Astrocyte of the cerebellum (primary cell): Measurements from ENCODE around the gene ARHGEF4.
A peak's percentile ranks its signal among the peaks of the same experiment; 100 is the strongest.

ENCODE experiments used
- DNase-seq: peaks from one replicate; pipeline ENCODE4 v3.0.0-alpha.2; 2011; ENCODE audit warnings: low read depth
- H3K4me3 ChIP-seq: 2 replicates; pipeline ENCODE4 v1.5.1; 2011; ENCODE audit warnings: mild to moderate bottlenecking, low read depth, low read length, moderate library complexity
- in situ Hi-C: cut with HindIII; loops from 2 replicates; pipeline ENCODE4 v1.10.0; 2017; ENCODE audit warnings: low sequenced_read_pairs
- TF ChIP-seq, protein P1 (sequence below): IDR thresholded peaks from 2 replicates; pipeline ENCODE4 v1.5.1; 2012; ENCODE audit warnings: low read length, low read depth, moderate library complexity, mild to moderate bottlenecking; ENCODE audit errors: missing control alignments

Gene ARHGEF4

DNA sequence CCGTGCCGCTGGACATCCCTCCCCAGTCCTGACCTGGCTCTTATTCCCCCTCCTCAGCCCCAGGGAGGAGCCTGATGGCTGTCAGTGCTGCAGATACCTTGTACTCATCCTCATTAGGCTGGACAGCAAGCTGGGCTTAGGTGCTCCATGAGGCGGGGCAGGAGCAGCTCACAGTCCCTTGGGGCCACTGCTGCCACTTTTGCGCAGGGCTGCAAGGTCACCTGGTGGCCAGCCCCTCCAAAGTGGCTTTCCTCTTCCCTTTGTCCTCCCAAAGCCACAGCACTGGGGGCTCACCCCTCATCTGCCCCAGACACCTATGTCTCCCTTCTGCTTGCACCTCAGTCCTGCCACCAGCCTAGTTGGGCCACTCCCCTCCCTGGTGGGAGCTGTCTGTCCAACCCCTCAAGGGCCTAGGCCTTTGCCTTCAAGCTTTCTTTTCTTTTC lies 195.7 kb downstream of the ARHGEF4 start:
- H3K4me3 ChIP-seq = no peak overlapping the region
- no peak for DNase-seq
- in situ Hi-C loops = no loop called here
- TF ChIP-seq, protein P1, sequence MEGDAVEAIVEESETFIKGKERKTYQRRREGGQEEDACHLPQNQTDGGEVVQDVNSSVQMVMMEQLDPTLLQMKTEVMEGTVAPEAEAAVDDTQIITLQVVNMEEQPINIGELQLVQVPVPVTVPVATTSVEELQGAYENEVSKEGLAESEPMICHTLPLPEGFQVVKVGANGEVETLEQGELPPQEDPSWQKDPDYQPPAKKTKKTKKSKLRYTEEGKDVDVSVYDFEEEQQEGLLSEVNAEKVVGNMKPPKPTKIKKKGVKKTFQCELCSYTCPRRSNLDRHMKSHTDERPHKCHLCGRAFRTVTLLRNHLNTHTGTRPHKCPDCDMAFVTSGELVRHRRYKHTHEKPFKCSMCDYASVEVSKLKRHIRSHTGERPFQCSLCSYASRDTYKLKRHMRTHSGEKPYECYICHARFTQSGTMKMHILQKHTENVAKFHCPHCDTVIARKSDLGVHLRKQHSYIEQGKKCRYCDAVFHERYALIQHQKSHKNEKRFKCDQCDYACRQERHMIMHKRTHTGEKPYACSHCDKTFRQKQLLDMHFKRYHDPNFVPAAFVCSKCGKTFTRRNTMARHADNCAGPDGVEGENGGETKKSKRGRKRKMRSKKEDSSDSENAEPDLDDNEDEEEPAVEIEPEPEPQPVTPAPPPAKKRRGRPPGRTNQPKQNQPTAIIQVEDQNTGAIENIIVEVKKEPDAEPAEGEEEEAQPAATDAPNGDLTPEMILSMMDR = no peak

DNA sequence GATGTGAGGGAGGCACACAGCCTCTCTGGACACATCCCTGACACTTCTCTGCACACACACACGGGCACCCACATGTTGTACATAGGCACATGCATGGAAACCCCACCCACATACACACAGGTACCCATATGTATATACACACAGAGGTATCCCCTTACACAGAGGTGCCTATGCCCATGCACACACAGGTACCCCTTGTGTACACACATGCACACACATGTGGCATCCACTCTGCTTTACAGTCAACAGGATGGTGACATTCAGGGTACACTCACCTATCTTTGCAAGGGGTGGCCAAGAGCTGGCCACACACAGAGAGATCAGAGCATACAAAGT lies 197.0 kb downstream of the ARHGEF4 start:
- in situ Hi-C loops = no loop called here
- no peak for DNase-seq
- TF ChIP-seq, protein P1 = no peak
- no peak overlapping the region for H3K4me3 ChIP-seq

DNA sequence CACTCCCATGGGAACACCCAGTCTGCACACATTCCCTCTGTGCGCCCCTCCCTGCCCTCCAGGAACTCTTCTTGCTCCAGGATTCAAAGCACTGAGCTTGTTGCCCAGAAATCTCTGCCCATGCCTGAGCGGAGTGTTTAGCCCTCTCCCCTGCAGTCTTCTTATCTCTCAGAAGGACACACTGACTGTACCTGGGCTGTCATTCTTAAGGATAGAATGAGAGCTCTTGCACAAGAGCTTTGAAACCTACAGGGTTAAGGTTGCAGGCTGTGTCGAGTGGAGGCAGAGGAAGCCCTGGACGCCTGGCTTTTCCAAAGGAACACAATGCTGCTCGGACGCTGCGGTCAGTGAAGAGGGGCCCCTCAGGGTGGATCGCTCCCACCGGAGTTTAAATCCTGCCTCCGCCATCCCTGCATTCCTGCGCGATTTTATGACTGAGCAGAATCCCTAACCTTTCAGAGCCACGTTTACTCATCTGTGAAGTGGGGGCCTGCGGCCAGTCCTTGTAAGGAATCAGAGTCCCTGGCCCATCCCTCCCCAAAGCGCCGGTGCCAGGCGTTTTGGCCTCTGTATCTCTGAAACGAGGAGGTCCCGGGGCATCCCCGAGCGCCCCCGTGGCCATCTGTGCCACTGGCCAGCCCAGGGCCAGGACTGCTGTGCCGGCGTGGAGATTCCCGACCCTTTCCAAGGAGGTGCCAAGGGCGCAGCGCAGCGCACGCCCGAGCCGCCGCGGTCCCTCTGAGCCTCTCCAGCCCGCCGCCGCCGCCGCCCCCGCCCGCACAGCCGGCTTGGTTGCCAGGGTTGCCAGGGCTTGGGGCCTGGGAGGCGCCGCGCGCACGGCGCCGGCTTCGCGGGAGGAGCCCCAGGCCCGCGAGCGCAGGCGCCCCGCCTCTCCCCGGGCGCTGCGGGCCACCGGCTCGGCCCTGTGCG lies 197.7 kb downstream of the ARHGEF4 start:
- TF ChIP-seq, protein P1 = no peak
- in situ Hi-C loops = no loop called here
- DNase-seq = no peak
- peak overlapping the region; percentile 36 for H3K4me3 ChIP-seq

DNA sequence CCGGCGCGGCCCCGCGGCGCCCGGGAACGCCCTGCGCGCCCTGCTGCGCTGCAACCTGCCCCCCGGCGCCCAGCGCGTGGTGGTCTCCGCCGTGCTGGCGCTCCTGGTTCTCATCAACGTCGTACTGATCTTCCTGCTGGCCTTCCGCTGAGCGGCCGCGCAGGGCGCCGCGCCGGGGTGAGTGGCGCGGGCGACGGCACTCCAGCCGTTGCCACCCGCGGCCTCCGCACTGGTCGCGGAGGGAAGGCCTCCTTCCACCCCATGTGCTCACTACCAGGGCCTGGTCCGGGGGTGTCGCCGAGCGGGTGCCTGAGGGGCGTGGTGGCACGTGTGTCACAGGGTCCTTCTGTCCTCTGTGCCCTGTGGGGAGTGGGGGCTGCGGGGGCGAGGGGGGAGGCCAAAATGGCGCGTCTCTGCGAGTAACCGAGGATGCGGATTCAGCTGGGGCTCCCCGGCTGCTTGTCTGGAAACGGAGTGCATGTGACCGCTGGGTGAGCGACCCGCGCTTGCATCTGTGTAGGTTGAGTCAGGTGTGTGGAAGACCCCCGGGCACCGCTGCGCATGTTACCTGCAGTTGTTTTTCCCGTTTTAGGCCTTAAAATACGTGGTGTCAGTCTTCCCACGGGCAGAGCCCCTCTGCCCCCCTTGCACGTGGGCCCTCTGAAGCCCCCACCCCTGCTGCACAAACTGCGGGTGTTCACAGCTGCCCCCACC lies 198.6 kb downstream of the ARHGEF4 start:
- in situ Hi-C loops = no loop called here
- TF ChIP-seq, protein P1 = no peak
- H3K4me3 ChIP-seq = peak overlapping the region; percentile 37

DNA sequence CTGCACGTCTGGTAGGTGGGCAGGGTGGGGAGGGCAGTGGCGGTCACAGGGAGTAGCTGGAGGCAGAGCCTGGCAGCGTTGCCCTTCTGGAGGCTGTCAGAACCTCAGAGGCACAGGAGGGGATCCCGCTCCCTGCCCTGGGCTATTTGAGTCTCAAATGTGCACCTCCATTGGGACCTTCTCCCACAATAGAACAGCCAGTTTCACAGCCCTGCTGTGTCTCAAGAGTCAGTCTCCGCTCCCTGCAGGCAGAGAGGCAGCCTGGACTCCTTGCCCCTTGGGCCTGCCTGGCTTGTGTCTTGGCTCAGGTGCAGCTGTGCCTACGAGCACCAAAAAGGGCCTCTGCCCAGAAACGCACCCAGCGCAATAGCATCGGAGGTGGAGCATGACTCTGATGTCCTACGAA lies 199.1 kb downstream of the ARHGEF4 start:
- peak overlapping the region; percentile 2 for H3K4me3 ChIP-seq
- in situ Hi-C loops = no loop called here
- DNase-seq = no peak
- TF ChIP-seq, protein P1 = no peak

More for the DNA sequence above, 198.6 kb downstream of the ARHGEF4 start:
- DNase-seq = no peak

DNA sequence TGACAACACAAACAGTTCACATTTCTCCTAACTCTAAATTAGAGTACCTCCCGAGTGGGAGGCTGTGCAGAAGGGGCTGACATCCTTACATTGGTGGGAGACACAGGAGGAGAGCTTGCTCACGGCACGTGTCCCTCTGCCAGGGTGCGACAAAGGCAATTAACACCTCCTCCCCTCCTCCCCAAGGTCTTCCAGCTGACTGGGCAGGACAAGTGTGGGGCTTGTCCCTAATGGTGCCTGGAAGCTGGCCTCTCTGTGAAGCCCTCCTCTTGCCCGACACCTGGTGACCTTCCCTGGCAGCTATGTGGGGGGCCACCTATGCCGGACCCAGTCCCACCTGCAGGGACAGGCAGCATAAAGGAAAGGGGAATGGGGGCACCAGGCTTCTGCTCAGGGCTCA lies 199.6 kb downstream of the ARHGEF4 start:
- no peak for DNase-seq
- TF ChIP-seq, protein P1 = no peak
- in situ Hi-C loops = no loop called here
- no peak overlapping the region for H3K4me3 ChIP-seq
